Fibroblast of lung (primary cell): ENCODE results near the gene GRXCR2.

Experiments
- CTCF ChIP-seq, 2 donors: IDR thresholded peaks in 1 of 2; conservative IDR thresholded peaks in 1 of 2; 1 replicate in 1 of 2; 2 replicates in 1 of 2; pipeline ENCODE4 v1.5.1; 2011 to 2012; ENCODE audit warnings: low read length in 2 of 2, control low read depth in 1 of 2, inconsistent platforms in 1 of 2, low read depth in 1 of 2, mild to moderate bottlenecking in 1 of 2
- EZH2 ChIP-seq: IDR thresholded peaks from 2 replicates; pipeline ENCODE4 v1.5.1; 2012; ENCODE audit warnings: low read length, control low read depth, mild to moderate bottlenecking; ENCODE audit errors: missing control alignments

- TF ChIP-seq EZH2 (no peak), CTCF (conservative IDR thresholded peaks at IDR 0.05 in 1 of 2, IDR thresholded peaks at IDR 0.05 in 1 of 2; ENCODE audit: low read depth in 1 of 2, low read length in 2 of 2) (no peak)
These were observed 38.3 kb downstream of the GRXCR2 start for GRCh38 chr5:145834554-145834916.
